MM.1S (cell line): ENCODE results near the gene SERHL2.

Experiments
- EZH2 ChIP-seq: fragments of 300-600 bp; sonication (generic); optimal IDR thresholded peaks from 2 replicates; pipeline ENCODE3; 2017; ENCODE audit warnings: low read depth, mild to moderate bottlenecking, antibody characterized with exemption, low read length, mixed read lengths
- TF ChIP-seq, protein P1 (sequence below): fragments of 300-600 bp; sonication (generic); IDR thresholded peaks from 2 replicates; pipeline ENCODE4 v1.5.1; 2016; ENCODE audit warnings: antibody characterized with exemption, low read length, mixed read lengths

DNA sequence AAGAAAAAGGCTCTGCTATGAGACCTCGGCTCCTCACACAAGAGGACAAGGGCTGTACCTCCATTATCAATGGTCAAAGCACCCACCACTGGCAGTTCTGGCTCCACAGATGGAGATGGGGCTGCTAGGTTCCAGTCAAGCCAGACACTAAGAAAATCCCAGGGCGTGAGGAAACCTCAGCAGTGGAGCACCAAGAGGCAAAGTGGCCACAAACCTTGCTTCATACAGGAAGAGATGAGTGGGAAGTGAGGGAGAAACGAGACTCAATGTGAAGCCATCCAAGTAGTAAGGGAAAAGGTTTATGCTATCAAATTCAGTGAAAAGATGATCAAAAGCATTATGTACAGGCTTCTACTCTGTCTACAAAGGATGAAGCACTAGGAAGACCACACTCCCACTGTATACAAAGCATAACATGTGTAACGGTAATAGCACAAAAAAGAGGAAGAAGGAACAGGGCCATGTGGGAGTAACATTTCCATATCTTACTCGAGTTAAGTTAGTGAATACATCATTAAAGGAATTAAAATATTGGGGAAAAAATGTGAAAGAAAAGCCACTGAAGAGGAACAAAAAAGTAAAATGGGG is 33.9 kb downstream of the SERHL2 start:
- TF ChIP-seq, protein P1, sequence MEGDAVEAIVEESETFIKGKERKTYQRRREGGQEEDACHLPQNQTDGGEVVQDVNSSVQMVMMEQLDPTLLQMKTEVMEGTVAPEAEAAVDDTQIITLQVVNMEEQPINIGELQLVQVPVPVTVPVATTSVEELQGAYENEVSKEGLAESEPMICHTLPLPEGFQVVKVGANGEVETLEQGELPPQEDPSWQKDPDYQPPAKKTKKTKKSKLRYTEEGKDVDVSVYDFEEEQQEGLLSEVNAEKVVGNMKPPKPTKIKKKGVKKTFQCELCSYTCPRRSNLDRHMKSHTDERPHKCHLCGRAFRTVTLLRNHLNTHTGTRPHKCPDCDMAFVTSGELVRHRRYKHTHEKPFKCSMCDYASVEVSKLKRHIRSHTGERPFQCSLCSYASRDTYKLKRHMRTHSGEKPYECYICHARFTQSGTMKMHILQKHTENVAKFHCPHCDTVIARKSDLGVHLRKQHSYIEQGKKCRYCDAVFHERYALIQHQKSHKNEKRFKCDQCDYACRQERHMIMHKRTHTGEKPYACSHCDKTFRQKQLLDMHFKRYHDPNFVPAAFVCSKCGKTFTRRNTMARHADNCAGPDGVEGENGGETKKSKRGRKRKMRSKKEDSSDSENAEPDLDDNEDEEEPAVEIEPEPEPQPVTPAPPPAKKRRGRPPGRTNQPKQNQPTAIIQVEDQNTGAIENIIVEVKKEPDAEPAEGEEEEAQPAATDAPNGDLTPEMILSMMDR = no peak
- no peak for TF ChIP-seq EZH2
